Tibial artery (tissue), 4 donors: ENCODE measurements around the gene GTF2I.
"Not testable (repeated sequence)": the region's sequence is repeated elsewhere in the genome, so short reads cannot be mapped to it uniquely, and the experiment has no call there.

ENCODE experiments used
- DNase-seq, 2 donors: peaks; one replicate each; pipeline ENCODE4 v3.0.0-alpha.2; 2019
- H3K27ac ChIP-seq, 2 donors: fragments of 200-600 bp; sonication (generic) in 1 of 2; 1 replicate in 1 of 2; 2 replicates in 1 of 2; pipeline ENCODE4 v1.5.1; 2018 to 2019; ENCODE audit warnings: mild to moderate bottlenecking in 1 of 2
- H3K27me3 ChIP-seq, 2 donors: fragments of 200-600 bp; sonication (generic) in 1 of 2; one replicate each; pipeline versions ENCODE4 v1.5.1 to v1.6.0; 2016 to 2019
- H3K36me3 ChIP-seq, 3 donors: fragments of 200-600 bp; sonication (generic) in 2 of 3; one replicate each; pipeline ENCODE4 v1.5.1; 2016 to 2019; ENCODE audit warnings: mild to moderate bottlenecking in 2 of 3
- H3K4me1 ChIP-seq, 4 donors: fragments of 200-600 bp; sonication (generic) in 2 of 4; 1 replicate in 3 of 4; 2 replicates in 1 of 4; pipeline ENCODE4 v1.5.1; 2016 to 2019
- H3K4me3 ChIP-seq, 2 donors: fragments of 200-600 bp; sonication (generic) in 1 of 2; 1 replicate in 1 of 2; 2 replicates in 1 of 2; pipeline ENCODE4 v1.5.1; 2018 to 2019; ENCODE audit warnings: mild to moderate bottlenecking in 2 of 2
- H3K9me3 ChIP-seq, 3 donors: fragments of 200-600 bp; sonication (generic) in 1 of 3; one replicate each; pipeline ENCODE4 v1.5.1; 2016 to 2019
- intact Hi-C: fragments of 100-400 bp; cut with DNase I; formaldehyde crosslinking; loops from one replicate; pipeline ENCODE4 v1.15.0; 2023; ENCODE audit warnings: low total_unique reads
- TF ChIP-seq, protein P1 (sequence below), 2 experiments: fragments of 200-600 bp in 1 of 2; fragments of 450-650 bp in 1 of 2; IDR thresholded peaks; one replicate each; pipeline ENCODE4 v1.5.1; 2017 to 2019; ENCODE audit warnings: antibody characterized with exemption in 2 of 2, mild to moderate bottlenecking in 1 of 2, moderate library complexity in 1 of 2

Gene GTF2I

DNA sequence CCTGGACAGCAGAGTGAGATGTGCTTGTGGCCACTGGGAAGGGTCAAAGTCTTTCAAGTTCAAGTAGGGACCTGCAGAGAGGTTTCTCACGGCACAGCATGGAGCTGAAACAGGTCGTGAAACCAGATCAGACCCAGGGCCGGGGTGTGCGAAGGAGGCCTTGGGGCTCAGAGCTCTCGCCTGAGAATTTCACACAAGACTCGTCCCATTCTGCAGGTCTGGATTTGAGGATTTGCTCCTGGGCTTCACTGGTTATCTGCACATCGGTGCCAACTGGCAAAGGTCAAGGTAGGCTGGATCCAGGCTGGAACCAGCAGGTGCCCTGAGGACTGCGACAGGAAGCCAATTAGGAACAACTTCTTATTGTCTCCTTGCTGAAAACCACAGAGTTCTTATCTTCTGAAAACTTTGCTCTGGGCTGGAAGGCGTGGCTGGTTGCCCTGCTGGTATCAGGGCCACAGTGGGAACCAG is 24.0 kb upstream of the GTF2I start:
- Histone ChIP-seq H3K9me3 (no peaks in the 10 kb centered on the region), H3K27ac (no peak overlapping the region), H3K4me3 (no peak overlapping the region), H3K4me1 (peaks cover 0 to 17% (median 14%) of the 10 kb centered on the region in 4 donors), H3K36me3 (no peaks in the 10 kb centered on the region), H3K27me3 (no peaks in the 10 kb centered on the region)
- TF ChIP-seq, protein P1, sequence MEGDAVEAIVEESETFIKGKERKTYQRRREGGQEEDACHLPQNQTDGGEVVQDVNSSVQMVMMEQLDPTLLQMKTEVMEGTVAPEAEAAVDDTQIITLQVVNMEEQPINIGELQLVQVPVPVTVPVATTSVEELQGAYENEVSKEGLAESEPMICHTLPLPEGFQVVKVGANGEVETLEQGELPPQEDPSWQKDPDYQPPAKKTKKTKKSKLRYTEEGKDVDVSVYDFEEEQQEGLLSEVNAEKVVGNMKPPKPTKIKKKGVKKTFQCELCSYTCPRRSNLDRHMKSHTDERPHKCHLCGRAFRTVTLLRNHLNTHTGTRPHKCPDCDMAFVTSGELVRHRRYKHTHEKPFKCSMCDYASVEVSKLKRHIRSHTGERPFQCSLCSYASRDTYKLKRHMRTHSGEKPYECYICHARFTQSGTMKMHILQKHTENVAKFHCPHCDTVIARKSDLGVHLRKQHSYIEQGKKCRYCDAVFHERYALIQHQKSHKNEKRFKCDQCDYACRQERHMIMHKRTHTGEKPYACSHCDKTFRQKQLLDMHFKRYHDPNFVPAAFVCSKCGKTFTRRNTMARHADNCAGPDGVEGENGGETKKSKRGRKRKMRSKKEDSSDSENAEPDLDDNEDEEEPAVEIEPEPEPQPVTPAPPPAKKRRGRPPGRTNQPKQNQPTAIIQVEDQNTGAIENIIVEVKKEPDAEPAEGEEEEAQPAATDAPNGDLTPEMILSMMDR (IDR thresholded peaks at IDR 0.05), result no peak
- intact Hi-C loops, result no loop called here
- no peak for DNase-seq

DNA sequence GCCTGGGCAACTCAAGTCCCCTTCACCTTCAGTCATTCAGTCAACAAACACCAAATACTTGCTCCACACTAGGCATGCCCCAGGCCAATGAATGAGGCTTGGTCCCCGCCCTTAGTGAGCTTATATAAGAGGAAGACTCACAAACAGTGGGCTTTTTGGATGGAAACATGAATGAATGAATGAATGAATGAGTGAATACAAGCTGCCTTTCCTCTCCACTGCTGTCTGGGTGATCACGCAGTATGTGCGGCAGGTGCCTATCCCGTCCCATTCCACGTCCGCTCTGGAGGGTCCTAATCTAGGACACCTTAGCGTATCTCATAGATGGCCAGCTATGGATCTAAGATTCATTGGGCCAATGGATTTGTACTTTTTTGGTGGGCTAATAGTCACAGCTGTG is 19.8 kb upstream of the GTF2I start:
- Histone ChIP-seq H3K27ac (no peak overlapping the region), H3K36me3 (no peaks in the 10 kb centered on the region), H3K4me3 (no peak overlapping the region), H3K4me1 (peaks cover 0 to 16% (median 13%) of the 10 kb centered on the region in 4 donors), H3K27me3 (no peaks in the 10 kb centered on the region), H3K9me3 (no peaks in the 10 kb centered on the region)
- DNase-seq, result no peak
- intact Hi-C loops, result no loop called here
- TF ChIP-seq, protein P1 (IDR thresholded peaks at IDR 0.05), result no peak

DNA sequence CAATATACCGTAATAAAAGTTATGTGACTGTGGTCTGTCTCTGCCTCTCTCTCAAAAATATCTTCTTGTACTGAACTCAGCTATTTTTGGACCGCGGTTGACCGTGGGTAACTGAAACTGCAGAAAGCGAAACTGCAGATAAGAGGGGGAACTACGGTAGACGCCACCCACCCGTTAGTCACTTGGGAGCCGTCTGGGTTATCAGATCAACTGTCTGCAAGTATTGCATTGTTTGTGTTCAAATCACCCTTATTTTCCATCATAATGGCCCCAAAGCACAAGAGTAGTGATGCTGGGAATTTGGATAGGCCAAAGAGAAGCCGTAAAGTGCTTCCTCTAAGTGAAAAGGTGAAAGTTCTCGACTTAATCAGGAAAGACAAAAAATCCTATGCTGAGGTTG is 7.5 kb upstream of the GTF2I start:
- H3K4me1 ChIP-seq, H3K27me3 ChIP-seq, H3K9me3 ChIP-seq, H3K36me3 ChIP-seq, DNase-seq: not testable (repeated sequence)
- intact Hi-C loops, result loop anchor here (10.0 kb wide), 1 partner anchor 195 kb away; the partner anchor contains the start of gene GTF2IRD1
- H3K4me3 ChIP-seq, result peak overlapping the region; percentile 36 to 44
- peak overlapping the region; percentile 21 to 37 for H3K27ac ChIP-seq

DNA sequence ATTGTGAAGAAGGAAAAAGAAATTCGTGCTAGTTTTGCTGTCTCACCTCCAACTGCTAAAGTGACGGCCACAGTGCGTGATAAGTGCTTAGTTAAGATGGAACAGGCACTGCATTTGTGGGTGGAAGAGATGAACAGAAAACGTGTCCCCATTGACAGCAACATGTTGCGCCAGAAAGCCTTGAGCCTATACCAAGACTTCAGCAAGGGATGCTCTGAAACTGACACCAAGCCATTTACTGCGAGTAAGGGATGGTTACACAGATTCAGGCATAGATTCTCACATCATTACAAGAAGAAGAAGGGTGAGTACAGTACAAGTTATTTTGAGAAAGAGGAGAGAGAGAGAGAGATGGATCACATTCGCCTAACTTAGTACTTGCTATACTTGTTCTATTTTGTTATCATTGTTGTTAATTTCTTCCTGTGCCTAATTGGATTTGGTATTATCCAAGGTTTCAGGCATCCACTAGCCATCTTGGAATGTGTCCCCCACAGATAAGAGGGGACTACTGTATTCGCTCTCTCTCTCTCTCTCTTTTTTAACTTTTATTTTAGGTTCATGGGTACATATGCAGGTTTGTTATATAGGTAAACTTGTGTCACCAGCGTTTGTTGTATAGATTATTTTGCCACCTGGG is 6.9 kb upstream of the GTF2I start:
- intact Hi-C loops, result loop anchor here (10.0 kb wide), 1 partner anchor 196 kb away; the partner anchor contains the start of gene GTF2IRD1
- not testable (repeated sequence) for DNase-seq, H3K9me3 ChIP-seq, H3K4me1 ChIP-seq, H3K27me3 ChIP-seq, H3K36me3 ChIP-seq
- H3K4me3 ChIP-seq, result peak overlapping the region in 1 of 2 donors; percentile 36
- peak overlapping the region; percentile 21 to 37 for H3K27ac ChIP-seq

DNA sequence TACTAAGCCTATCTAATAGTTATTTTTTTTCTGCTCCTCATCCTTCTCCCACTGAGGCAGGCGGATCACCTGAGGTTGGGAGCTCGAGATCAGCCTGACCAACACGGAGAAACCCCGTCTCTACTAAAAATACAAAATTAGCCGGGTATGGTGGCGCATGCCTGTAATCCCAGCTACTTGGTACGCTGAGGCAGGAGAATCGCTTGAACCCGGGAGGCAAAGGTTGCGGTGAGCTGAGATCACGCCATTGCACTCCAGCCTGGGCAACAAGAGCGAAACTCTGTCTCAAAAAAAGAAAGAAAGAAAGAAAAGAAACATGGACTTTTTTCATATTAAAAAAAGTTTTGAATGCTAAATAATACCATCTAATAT is 6.4 kb upstream of the GTF2I start:
- H3K9me3 ChIP-seq, H3K27me3 ChIP-seq: not testable (repeated sequence)
- intact Hi-C loops, result loop anchor here (10.0 kb wide), 1 partner anchor 196 kb away; the partner anchor contains the start of gene GTF2IRD1

DNA sequence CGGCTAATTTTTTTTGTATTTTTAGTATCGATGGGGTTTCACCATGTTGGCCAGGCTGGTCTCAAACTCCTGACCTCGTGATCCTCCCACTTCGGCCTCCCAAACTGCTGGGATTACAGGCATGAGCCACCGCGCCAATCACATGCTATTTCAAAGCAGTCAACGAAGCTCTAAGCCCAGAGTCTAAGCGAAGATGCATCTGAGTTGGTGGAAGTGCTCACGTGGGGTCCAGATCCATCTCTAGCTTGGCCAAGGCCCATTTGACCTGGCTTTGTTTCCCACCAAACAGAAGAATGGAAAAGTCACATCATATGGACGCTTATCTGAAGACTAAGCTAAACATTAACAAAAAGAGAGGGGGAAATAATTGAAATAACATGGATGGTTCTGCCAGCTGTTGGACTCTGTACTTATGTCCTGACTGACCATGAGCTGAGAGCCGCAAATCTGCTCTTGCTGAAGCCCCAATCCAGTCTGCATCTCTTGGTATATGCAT is 3.8 kb upstream of the GTF2I start:
- TF ChIP-seq, protein P1 (IDR thresholded peaks at IDR 0.05), result no peak
- Histone ChIP-seq H3K9me3 (no peaks in the 10 kb centered on the region), H3K4me3 (no peak overlapping the region), H3K4me1 (peaks cover 0 to 13% (median 5%) of the 10 kb centered on the region in 4 donors), H3K27ac (no peak overlapping the region), H3K27me3 (no peaks in the 10 kb centered on the region), H3K36me3 (no peaks in the 10 kb centered on the region)
- intact Hi-C loops, result loop anchor here (10.0 kb wide), 1 partner anchor 199 kb away; the partner anchor contains the start of gene GTF2IRD1
- no peak for DNase-seq

More for the DNA sequence above, 6.4 kb upstream of the GTF2I start:
- H3K4me1 ChIP-seq, H3K36me3 ChIP-seq, H3K27ac ChIP-seq, DNase-seq, H3K4me3 ChIP-seq: not testable (repeated sequence)

DNA sequence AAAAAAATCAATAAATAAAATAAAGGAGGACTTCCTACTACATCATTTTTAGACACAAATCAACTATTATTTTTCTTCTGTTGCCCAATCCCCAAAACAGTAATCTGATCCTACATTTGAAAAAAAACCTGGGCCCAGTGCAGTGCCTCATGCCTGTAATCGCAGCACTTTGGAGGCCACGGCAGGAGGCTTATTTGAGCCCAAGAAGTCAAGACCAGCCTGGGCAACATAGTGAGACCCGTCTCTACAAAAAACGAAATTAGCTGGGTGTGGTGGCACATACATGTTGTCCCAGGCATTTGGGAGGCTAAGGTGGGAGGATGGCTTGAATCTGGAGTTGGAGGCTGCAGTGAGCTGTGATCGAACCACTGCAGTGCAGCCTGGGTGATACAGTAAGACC is 2.7 kb upstream of the GTF2I start:
- TF ChIP-seq, protein P1 (IDR thresholded peaks at IDR 0.05), result no peak
- Histone ChIP-seq H3K4me1 (peaks cover 0 to 21% (median 10%) of the 10 kb centered on the region in 4 donors), H3K36me3 (no peaks in the 10 kb centered on the region), H3K27ac (no peak overlapping the region), H3K4me3 (no peak overlapping the region), H3K9me3 (no peaks in the 10 kb centered on the region), H3K27me3 (no peaks in the 10 kb centered on the region)
- intact Hi-C loops, result loop anchor here (10.0 kb wide), 1 partner anchor 200 kb away; the partner anchor contains the start of gene GTF2IRD1
- no peak for DNase-seq
